NCI-H2029 treated with DMSO at 0.1 percent for 48 hours (cell line): ENCODE data around the gene PLEKHA7.
"Not testable (repeated sequence)": the region's sequence is repeated elsewhere in the genome, so short reads cannot be mapped to it uniquely, and the experiment has no call there.

Source experiments
- DNase-seq: peaks from one replicate; lab custom pipeline; 2025; lab: John Stamatoyannopoulos, UW

The PLEKHA7 gene

GRCh38 chr11:16977994-16978315, 36.3 kb downstream of the PLEKHA7 start:
- DNase-seq = no peak

- DNase-seq = no peak
Observed at GRCh38 chr11:16977136-16977993, 36.8 kb downstream of the PLEKHA7 start.

- DNase-seq = no peak
Observed at GRCh38 chr11:16976379-16976778, 37.8 kb downstream of the PLEKHA7 start.

GRCh38 chr11:16975906-16976305, 38.3 kb downstream of the PLEKHA7 start:
- no peak for DNase-seq

- no peak for DNase-seq
Observed at GRCh38 chr11:16973338-16973964, 40.8 kb downstream of the PLEKHA7 start.

GRCh38 chr11:16969010-16969999, 44.9 kb downstream of the PLEKHA7 start:
- peak; percentile 43 for DNase-seq

GRCh38 chr11:16968196-16968595, 46.0 kb downstream of the PLEKHA7 start:
- DNase-seq = no peak

GRCh38 chr11:16966930-16967671, 47.1 kb downstream of the PLEKHA7 start:
- DNase-seq = no peak

GRCh38 chr11:16964501-16964900, 49.7 kb downstream of the PLEKHA7 start:
- DNase-seq = no peak

GRCh38 chr11:16963316-16963876, 50.8 kb downstream of the PLEKHA7 start:
- DNase-seq = no peak

- DNase-seq = not testable (repeated sequence)
Observed at GRCh38 chr11:16962589-16962988, 51.6 kb downstream of the PLEKHA7 start.

- no peak for DNase-seq
Observed at GRCh38 chr11:16962146-16962545, 52.1 kb downstream of the PLEKHA7 start.

GRCh38 chr11:16960250-16960649, 54.0 kb downstream of the PLEKHA7 start:
- no peak for DNase-seq

- peak; percentile 30 for DNase-seq
Observed at GRCh38 chr11:16959602-16960001, 54.6 kb downstream of the PLEKHA7 start.

- peak; percentile 71 for DNase-seq
Observed at GRCh38 chr11:16958833-16959232, 55.4 kb downstream of the PLEKHA7 start.

- no peak for DNase-seq
Observed at GRCh38 chr11:16956538-16957153, 57.6 kb downstream of the PLEKHA7 start.

GRCh38 chr11:16953663-16954062, 60.6 kb downstream of the PLEKHA7 start:
- DNase-seq = no peak

- no peak for DNase-seq
Observed at GRCh38 chr11:16946477-16947282, 67.5 kb downstream of the PLEKHA7 start.

GRCh38 chr11:16945671-16946469, 68.3 kb downstream of the PLEKHA7 start:
- DNase-seq = peak; percentile 69
